GM19193 (cell line): ENCODE results near the gene ASMTL.

Source experiments
- POLR2A ChIP-seq: IDR thresholded peaks from 4 replicates; pipeline ENCODE4 v1.6.1; 2011; ENCODE audit not compliant: insufficient read depth, insufficient read length; ENCODE audit errors: extremely low read depth

ASMTL gene

DNA sequence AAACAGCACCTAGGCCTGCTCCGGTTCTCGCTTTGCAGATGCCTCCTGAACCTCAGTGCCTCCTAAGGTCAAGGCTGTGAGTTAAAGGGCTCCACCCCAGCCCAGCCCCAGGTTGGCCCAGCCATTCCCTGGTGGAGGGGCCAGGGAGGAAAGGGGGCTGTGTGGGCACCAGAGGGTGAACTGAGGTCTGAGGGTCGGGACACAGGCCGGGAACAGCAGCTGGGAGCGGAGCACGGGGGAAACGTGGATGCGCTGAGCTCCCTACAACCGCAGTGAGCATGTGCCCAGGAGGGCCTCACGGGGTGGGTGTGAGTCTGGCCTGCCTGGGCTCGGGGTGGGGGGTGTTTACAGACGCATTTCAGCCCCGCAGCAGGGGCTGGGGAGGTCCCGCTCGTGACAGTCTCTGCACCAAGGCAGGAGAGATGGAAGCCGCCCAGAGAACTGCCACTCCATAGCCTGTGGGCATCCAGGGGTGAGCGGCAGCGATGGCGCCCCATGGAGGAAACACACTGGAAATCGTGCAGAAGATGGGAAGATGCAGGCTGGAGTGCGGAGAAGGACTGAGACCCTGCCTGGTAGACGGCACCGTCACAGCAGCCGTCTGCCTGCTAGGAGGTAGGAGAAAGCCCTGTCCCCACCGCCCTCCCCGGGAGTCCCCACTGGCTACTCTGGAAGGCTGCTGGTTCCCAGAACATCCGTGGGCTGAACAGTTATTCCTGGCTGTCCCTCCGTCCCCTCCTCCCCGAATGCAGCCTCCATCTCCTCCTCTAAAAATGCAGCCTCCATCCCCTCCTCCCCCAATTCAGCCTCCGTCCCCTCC, 50.9 kb downstream of the ASMTL start:
- no peak for TF ChIP-seq POLR2A

DNA sequence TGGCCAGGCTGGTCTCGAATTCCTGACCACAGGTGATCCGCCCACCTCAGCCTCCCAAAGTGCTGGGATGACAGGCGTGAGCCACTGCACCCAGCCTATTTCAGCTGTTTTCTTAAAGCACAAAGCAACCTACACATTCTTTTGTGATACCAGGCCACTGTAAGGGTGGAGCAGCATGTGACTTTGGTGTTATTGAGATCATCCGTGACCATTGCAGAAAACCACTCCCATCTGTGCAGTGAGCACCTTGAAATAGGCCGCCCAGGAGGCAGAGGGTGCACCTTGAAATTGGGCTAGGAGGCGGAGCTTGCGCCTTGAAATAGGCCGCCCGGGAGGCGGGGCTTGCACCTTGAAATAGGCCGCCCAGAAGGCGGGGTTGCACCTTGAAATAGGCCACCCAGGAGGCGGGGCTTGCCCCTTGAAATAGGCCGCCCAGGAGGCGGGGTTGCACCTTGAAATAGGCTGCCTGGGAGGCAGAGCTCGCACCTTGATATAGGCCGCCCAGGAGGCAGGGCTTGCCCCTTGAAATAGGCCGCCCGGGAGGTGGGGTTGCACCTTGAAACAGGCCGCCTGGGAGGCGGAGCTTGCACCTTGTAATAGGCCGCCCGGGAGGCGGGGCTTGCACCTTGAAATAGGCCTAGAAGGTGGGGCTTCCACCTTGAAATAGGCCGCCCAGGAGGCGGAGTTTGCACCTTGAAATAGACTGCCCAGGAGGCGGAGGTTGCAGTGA, 51.8 kb downstream of the ASMTL start:
- TF ChIP-seq POLR2A: no peak

DNA sequence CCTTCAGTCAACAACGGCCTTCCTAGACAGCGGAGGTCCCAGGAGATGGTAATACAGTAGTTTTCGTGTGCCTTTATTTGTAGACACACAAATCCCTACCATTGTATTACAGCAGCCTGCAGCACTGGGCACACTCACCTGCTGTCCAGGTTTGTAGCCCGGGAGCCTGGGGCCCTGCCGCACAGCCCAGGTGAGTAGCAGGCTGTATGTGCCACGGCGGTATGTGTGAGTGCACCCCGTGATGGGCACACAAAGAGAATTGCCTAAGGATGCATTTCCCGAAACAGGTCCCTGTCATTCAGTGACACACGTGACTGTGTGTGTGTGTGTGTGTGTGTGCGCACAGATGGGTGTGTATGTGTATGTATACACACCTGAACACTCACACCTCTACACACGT, 52.7 kb downstream of the ASMTL start:
- peak; percentile 25 for TF ChIP-seq POLR2A

DNA sequence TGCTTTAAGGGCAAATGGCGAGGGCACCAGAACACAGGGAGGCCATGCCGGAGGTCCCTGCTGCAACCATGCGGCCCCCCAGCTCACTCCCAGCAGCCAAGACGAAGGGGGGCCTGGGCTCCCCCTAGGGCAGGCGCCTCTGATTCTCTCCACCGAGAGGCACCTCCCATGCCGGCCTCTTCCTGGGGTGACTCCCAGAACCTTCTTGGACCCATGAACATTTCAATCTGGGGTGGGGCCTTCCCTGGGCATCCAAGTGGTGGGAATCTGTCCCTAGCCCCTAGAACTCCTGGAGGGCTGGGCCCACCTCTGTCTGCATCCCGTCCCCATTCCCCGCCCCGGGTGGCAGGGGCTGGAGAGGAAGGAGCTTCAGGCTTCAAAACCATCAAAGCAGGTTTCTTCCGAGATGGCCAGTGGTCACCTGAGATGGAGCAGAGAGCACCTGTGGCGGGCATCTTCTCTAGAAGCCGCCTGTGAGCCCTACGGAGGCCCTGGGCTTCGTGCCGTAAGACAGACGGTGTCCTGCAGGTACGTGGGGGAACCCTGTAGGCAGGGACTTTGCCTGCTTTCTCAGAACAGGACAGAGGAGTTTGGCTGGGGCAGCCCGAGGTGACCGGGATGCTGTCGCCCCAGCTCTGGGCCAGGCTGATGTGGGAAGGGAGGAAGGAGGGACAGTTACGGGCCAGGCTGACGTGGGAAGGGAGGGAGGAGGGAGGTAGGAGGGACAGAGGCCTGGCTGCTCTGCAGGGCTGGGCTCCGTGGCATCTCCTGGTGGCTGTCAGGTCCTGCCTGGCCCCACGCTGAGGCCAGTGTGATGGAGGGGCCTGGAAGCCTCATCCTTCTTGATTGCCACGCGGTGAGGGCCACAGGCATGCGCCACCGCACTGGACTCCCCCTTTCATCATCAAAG, 54.0 kb downstream of the ASMTL start:
- no peak for TF ChIP-seq POLR2A

DNA sequence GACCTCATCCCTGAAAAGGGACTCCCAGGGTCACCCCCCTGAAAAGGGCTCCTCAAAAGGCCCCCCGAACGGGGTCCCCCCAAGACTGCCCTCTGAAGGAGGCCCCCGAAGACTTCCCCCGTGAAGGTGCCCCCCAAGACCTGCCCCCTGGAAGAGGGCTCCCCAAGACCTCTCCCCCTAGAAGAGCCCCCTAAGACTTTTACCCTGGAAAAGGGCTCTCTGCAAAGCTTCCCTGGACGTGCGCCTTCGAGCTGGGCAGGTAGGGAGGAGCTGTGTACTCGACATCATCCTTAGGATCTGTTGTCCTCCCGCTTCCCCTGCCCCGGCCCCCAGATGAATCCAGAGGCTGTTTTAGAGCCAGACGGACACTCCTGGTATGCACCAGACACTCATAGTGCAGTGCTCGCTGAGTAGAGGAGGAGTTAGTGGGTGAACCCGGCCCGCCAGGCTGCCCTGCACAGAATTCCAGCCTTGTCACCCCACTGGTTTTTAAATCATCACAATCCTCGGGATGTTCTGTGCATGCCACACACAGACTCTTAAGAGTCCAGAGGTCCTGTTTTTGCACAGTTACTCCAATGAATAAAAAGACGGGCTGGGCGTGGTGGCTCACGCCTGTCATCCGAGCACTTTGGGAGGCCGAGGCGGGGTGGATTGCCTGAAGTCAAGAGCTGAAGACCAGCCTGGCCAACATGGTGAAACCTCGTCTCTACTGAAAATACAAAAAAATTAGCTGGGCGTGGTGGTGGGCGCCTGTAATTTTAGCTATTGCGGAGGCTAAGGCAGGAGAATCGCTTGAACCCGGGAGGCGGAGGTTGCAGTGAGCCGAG, 55.1 kb downstream of the ASMTL start:
- TF ChIP-seq POLR2A: no peak

DNA sequence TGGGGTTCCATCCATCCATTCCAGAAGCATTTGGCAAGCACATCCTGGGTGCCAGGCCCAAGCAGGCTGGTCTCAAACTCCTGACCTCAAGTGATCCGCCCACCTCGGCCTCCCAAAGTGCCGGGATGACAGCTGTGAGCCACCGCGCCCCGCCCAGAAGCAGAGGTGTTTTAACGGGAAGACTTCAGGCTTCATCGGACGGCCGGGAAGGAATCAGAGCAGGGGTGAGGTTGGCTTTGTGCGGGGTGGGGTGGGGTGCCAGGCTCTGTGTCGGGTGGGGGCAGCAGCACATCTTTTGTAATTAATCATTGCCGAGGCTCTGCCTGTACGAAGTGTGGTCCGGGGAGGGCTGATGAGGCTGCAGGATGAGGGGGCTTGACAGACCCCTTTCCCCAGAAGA, 55.7 kb downstream of the ASMTL start:
- no peak for TF ChIP-seq POLR2A

DNA sequence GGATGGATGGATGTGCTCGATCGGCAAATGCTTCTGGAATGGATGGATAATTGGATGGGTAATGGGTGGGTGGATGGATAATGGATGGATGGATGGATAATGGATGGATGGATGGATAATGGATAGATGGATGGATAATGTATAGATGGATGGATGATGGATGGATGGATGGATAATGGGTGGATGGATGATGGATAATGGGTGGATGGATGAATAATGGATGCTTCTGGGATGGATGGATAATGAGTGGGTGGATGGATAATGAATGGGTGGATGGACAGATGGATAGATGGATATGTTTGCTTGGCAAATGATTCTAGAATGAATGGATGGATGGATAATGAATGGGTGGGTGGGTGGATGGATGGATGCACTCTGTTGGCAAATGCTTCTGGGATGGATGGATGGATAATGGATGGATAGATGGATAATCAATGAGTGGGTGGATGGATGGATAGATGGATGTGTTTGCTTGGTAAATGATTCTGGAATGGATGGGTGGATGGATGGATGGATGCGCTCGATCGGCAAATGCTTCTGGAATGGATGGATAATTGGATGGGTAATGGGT, 57.0 kb downstream of the ASMTL start:
- no peak for TF ChIP-seq POLR2A

DNA sequence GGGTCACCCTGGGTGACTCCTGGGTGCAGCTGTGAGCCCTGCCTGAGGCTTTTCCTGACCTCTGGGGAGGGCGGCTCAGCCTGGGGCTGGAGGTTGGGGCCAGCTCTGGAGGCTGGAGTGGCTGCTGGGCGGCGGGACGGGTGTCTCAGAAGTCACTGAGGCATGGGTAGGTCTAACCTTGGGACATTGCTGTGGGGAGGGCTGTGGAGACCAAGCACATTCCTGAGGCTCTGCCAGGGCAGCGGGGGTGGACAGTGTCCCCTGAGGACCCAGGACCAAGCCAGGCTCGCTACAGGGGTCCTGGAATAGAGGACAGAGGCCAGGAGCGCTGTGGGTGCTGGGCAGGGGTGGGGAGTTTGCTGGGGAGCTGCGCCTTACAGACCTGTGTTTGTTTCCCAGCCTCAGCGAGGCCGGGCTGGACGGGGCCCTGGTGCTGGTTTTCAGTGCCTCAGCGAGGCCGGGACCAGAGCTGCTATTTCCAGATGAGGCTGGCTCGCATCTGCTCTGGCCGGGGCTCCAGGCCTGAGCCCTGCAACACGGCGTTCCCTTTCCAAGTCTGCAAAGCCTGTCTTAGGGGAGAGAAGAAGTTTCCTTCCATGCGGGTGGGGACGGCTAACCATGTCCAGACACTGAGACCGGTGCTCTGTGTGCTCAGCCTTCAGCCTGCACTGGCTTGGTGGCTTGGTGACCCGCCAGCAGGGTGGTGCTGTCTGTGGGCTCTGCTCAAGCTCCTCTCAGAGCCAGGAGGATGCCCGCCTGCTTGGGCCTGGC, 57.8 kb downstream of the ASMTL start:
- no peak for TF ChIP-seq POLR2A

DNA sequence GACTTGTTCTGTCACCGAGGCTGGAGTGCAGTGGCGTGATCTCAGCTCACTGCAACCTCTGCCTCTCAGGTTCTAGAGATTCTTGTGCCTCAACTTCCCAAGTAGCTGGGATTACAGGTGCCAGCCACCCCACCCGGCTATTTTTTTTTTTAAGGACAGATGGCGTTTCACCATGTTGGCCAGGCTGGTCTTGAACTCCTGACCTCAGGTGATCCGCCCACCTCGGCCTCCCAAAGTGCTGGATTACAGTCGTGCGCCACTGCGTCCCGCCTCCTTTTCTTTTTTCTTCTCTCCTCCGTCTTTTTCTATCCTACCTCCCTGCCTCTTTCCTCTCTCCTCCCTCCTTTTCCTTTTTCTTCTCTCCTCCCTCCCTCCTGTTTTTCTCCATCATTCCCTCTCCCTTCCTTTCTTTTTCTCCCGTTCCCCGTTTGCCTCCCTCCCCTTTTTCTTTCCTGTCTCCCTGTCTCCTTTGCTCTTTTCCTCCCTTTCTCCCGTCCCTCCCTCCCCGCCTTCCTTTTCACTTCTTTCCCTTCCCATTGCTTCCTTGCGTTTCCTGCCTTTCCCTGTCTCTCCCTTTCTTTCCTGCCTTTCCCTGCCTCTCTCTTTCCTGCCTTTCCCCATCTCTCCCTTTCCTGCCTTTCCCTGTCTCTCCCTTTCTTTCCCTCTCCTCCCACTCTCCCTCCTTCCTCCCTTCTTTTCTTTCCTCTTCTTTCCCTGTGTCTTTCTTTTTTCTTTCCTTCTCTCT, 58.7 kb downstream of the ASMTL start:
- no peak for TF ChIP-seq POLR2A

DNA sequence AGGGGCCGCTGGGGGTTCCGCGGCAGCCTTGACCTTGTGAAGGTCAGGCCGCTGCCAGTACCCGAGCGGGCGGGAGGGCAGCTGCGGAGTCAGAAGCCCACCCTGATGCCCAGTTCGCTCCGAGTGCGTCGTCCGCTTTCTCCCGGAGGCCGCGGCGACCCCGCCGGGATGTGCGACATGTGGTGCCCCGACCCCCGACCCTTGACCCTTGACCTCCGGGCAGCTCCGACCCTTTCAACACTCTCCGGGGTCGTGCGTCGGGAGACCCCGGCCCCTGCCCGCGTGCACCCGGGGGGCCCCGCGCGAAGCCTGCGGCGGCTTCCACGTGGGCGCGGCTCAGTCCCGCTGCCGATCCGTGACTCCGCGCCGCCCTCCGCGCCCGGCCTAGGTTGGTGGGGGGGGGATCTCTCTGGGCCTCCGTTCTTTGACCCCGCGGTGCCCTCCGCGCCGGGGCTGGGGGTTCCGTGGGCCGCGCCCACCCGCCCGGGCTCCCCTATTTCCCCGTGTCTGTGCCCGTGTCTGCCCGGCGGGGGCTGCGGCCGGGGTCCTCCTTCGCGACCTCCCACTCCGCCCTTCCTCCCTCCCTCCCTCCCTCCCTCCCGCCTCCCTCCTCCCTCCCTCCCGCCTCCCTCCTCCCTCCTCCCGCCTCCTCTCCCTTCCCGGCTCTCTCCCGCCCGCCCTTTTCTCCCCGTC, 60.2 kb downstream of the ASMTL start:
- peak; percentile 85 for TF ChIP-seq POLR2A

DNA sequence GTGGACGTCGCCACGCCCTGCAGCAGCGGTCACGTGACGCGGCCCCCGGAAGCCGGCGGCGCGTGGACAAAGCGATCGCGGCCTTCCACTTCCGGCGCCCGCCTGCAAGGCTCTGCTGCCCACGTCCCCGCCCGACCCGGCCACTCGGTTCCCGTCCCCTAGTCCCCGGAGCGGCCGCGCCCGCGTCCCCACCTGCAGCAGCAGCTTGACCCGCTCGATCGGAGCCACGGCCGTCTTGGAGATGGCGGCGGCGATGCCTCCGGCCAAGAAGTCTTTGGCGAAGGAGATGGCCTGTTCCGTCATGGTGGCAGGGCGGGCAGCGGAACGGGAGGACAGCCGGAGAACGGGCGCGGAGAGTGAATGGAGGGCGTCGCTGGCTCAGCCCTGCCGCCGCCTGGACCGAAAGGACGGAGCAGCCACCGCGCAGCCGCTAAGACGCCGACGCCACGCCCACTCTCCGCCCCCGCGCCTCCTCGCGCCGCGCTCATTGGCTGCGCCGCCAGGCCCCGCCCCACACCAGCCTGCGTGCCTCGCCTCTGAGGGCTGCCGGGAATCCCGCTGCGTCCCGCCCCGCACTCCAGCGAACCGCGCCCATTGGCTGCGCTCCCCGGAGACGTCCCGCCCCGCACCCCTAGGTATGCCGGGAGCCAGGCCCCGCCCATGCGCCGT, 60.9 kb downstream of the ASMTL start, which contains the start of gene SLC25A6:
TSS of gene SLC25A6 (minus strand) at position 407 of the 669 bp plus-strand sequence. CDS start at position 303, 104 bp downstream.
- peak; percentile 93 for TF ChIP-seq POLR2A

DNA sequence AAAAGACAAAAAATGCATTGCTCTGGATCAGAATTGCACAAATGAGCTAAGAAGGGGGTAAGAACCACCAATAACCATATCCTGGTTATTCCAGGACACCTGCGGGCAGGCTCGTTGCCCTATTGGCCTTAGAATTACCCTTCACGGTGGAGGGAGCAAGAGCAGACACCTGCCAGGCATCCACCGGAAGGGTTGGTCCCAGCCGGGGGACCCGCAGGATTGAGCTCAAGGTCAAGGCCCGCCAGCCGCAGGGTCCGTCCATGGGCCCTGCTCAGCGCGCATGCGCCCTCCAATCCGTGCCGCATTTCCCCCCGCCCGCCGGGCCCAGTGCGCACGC, 61.4 kb downstream of the ASMTL start:
- TF ChIP-seq POLR2A: no peak
